Ishikawa (cell line): ENCODE measurements around the gene ZMYND8.

Source experiments
- CEBPB ChIP-seq: IDR thresholded peaks from 2 replicates; pipeline ENCODE4 v1.6.1; 2012
- CREB1 ChIP-seq: IDR thresholded peaks from 2 replicates; pipeline ENCODE4 v1.6.1; 2012; ENCODE audit warnings: low read depth
- EGR1 ChIP-seq: IDR thresholded peaks from 2 replicates; pipeline ENCODE4 v1.6.1; 2012
- EP300 ChIP-seq: IDR thresholded peaks from 2 replicates; pipeline ENCODE4 v1.6.1; 2012; ENCODE audit warnings: borderline replicate concordance
- FOXM1 ChIP-seq: IDR thresholded peaks from 2 replicates; pipeline ENCODE4 v1.6.1; 2012; ENCODE audit warnings: low read depth, borderline replicate concordance
- MAX ChIP-seq: IDR thresholded peaks from 2 replicates; pipeline ENCODE4 v1.6.1; 2012
- NFIC ChIP-seq: IDR thresholded peaks from 2 replicates; pipeline ENCODE4 v1.6.1; 2012
- RAD21 ChIP-seq: IDR thresholded peaks from 2 replicates; pipeline ENCODE4 v1.6.1; 2012; ENCODE audit warnings: low read depth
- TAF1 ChIP-seq: IDR thresholded peaks from 2 replicates; pipeline ENCODE4 v1.6.1; 2012; ENCODE audit warnings: low read depth, mild to moderate bottlenecking
- TCF12 ChIP-seq: IDR thresholded peaks from 2 replicates; pipeline ENCODE4 v1.6.1; 2012; ENCODE audit warnings: low read depth
- TEAD4 ChIP-seq: IDR thresholded peaks from 2 replicates; pipeline ENCODE4 v1.6.1; 2012
- YY1 ChIP-seq: IDR thresholded peaks from 2 replicates; pipeline ENCODE4 v1.6.1; 2012; ENCODE audit warnings: low read depth
- ZBTB7A ChIP-seq: IDR thresholded peaks from 2 replicates; pipeline ENCODE4 v1.6.1; 2012; ENCODE audit warnings: low read depth
- TF ChIP-seq, protein P1 (sequence below): IDR thresholded peaks from 2 replicates; pipeline ENCODE4 v1.6.1; 2012
- TF ChIP-seq, protein P2 (sequence below): IDR thresholded peaks from 2 replicates; pipeline ENCODE4 v1.6.1; 2012; ENCODE audit warnings: low read depth, mild to moderate bottlenecking

Gene ZMYND8

DNA sequence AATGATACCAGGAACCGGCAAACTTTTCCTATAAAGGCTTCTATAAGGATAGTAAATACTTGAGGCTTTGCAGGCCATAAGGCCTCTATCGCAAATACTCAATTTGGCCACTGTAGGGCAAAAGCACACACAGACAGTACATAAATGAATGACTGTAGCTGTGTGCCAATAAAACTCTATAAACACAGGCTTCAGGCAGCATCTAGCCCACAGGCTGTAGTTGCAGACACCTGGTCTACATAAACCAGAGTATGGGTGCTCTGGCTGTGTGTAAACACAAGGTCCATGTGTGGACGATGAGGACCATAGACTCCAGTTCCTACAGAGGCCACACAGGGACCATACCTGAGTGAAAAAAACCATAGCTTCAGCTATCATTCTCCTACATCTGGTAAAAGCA is 52.2 kb downstream of the ZMYND8 start:
- TF ChIP-seq TCF12 (no peak), TEAD4 (no peak), FOXM1 (no peak), CEBPB (no peak), MAX (no peak), RAD21 (no peak), YY1 (no peak), EP300 (no peak), NFIC (no peak)
- TF ChIP-seq, protein P1, sequence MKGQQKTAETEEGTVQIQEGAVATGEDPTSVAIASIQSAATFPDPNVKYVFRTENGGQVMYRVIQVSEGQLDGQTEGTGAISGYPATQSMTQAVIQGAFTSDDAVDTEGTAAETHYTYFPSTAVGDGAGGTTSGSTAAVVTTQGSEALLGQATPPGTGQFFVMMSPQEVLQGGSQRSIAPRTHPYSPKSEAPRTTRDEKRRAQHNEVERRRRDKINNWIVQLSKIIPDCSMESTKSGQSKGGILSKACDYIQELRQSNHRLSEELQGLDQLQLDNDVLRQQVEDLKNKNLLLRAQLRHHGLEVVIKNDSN = no peak
- TF ChIP-seq, protein P2, sequence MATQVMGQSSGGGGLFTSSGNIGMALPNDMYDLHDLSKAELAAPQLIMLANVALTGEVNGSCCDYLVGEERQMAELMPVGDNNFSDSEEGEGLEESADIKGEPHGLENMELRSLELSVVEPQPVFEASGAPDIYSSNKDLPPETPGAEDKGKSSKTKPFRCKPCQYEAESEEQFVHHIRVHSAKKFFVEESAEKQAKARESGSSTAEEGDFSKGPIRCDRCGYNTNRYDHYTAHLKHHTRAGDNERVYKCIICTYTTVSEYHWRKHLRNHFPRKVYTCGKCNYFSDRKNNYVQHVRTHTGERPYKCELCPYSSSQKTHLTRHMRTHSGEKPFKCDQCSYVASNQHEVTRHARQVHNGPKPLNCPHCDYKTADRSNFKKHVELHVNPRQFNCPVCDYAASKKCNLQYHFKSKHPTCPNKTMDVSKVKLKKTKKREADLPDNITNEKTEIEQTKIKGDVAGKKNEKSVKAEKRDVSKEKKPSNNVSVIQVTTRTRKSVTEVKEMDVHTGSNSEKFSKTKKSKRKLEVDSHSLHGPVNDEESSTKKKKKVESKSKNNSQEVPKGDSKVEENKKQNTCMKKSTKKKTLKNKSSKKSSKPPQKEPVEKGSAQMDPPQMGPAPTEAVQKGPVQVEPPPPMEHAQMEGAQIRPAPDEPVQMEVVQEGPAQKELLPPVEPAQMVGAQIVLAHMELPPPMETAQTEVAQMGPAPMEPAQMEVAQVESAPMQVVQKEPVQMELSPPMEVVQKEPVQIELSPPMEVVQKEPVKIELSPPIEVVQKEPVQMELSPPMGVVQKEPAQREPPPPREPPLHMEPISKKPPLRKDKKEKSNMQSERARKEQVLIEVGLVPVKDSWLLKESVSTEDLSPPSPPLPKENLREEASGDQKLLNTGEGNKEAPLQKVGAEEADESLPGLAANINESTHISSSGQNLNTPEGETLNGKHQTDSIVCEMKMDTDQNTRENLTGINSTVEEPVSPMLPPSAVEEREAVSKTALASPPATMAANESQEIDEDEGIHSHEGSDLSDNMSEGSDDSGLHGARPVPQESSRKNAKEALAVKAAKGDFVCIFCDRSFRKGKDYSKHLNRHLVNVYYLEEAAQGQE = no peak

- TF ChIP-seq TEAD4 (no peak), RAD21 (no peak), MAX (no peak), CEBPB (no peak)
- TF ChIP-seq, protein P1 = no peak
- TF ChIP-seq, protein P2 = no peak
These were observed 52.8 kb downstream of the ZMYND8 start for GRCh38 chr20:47303736-47304135.

DNA sequence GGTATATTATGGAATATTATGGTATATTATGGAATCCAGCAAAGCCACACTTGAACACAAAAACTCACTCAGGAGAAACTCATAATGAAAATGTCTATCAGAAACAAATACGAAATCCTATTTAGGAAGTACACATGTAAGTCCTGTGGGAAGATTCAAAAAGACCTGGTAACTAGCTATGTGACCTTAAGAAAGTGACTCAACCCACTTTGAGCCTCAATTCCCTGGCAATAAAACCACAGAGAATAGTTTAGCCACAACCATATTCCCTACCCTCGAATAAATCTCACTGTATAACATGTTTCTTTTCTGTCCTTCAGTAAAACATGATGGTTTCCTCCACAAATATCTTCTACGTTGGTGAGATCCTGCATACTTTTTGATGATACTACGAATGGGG is 56.4 kb downstream of the ZMYND8 start:
- no peak for TF ChIP-seq TEAD4
- TF ChIP-seq, protein P1 = no peak
- no peak for TF ChIP-seq ZBTB7A
- TF ChIP-seq NFIC = no peak
- TF ChIP-seq EGR1 = no peak
- no peak for TF ChIP-seq MAX
- TF ChIP-seq CEBPB = no peak
- no peak for TF ChIP-seq RAD21
- no peak for TF ChIP-seq YY1
- TF ChIP-seq CREB1 = no peak
- TF ChIP-seq, protein P2 = no peak
- no peak for TF ChIP-seq TAF1
- no peak for TF ChIP-seq EP300
- TF ChIP-seq TCF12 = no peak
- no peak for TF ChIP-seq FOXM1

GRCh38 chr20:47298624-47299023 is 57.9 kb downstream of the ZMYND8 start:
- no peak for TF ChIP-seq EGR1
- no peak for TF ChIP-seq TEAD4
- no peak for TF ChIP-seq ZBTB7A
- TF ChIP-seq RAD21 = no peak
- TF ChIP-seq CEBPB = no peak
- no peak for TF ChIP-seq CREB1
- TF ChIP-seq, protein P1 = no peak
- no peak for TF ChIP-seq TCF12
- TF ChIP-seq MAX = no peak
- no peak for TF ChIP-seq EP300
- no peak for TF ChIP-seq TAF1
- TF ChIP-seq, protein P2 = no peak
- no peak for TF ChIP-seq YY1
- TF ChIP-seq FOXM1 = no peak
- TF ChIP-seq NFIC = no peak
